Measurements from ENCODE around the gene WNK4.
A peak's percentile ranks its signal among the peaks of the same experiment; 100 is the strongest.

WNK4 gene

GRCh38 chr17:42773290-42774035, 6.9 kb upstream of the WNK4 start, which contains the start of gene VPS25:
TSS of gene VPS25 (plus strand) at chr17:42773449. CDS start at chr17:42773476, 27 bp downstream.
- DNase-seq: peak; percentile 59

GRCh38 chr17:42774066-42774745, 6.2 kb upstream of the WNK4 start:
- DNase-seq: no peak

GRCh38 chr17:42775534-42776098, 4.8 kb upstream of the WNK4 start:
- DNase-seq: no peak

GRCh38 chr17:42778570-42778969, 1.8 kb upstream of the WNK4 start:
- DNase-seq: no peak

GRCh38 chr17:42779304-42779935, 990 bp upstream of the WNK4 start:
- DNase-seq: no peak

- no peak for DNase-seq
These were observed 635 bp downstream of the WNK4 start for GRCh38 chr17:42780851-42781638.

- DNase-seq: no peak
These were observed 1.3 kb downstream of the WNK4 start for GRCh38 chr17:42781639-42782165.

- DNase-seq: no peak
These were observed 2.0 kb downstream of the WNK4 start for GRCh38 chr17:42782166-42783061.

GRCh38 chr17:42783062-42783790, 2.8 kb downstream of the WNK4 start:
- no peak for DNase-seq

GRCh38 chr17:42783791-42784138, 3.4 kb downstream of the WNK4 start:
- DNase-seq: no peak

GRCh38 chr17:42784409-42784808, 4.0 kb downstream of the WNK4 start:
- no peak for DNase-seq

- DNase-seq: no peak
These were observed 4.6 kb downstream of the WNK4 start for GRCh38 chr17:42784811-42785592.

- no peak for DNase-seq
These were observed 6.9 kb downstream of the WNK4 start for GRCh38 chr17:42787266-42787665.

- no peak for DNase-seq
These were observed 11.5 kb downstream of the WNK4 start for GRCh38 chr17:42791948-42792347.

GRCh38 chr17:42792545-42792944, 12.1 kb downstream of the WNK4 start:
- no peak for DNase-seq

GRCh38 chr17:42795061-42795460, 14.7 kb downstream of the WNK4 start:
- DNase-seq: no peak

GRCh38 chr17:42795465-42795864, 15.1 kb downstream of the WNK4 start:
- DNase-seq: no peak

- no peak for DNase-seq
These were observed 15.8 kb downstream of the WNK4 start for GRCh38 chr17:42796066-42796758.
